IMR-90 (cell line): ENCODE measurements around the gene EPB41L5. TPM values are rescaled to one million over a fixed set of nuclear protein-coding genes. Genes with fewer than 3 reads are reported as not detected.

Experiments
- ATAC-seq: fragments of 200-7000 bp; cut with Tn5 transposase; 2 replicates; pipeline ENCODE4 v1.9.1; 2020; ENCODE audit warnings: low read depth, mild to moderate bottlenecking, moderate library complexity
- BruUV-seq: library from RNA; stranded (reverse); fragments of 400-500 nt; replicated peaks from 2 replicates; lab custom pipeline; 2021; lab: Mats Ljungman, UMichigan
- CTCF ChIA-PET: fragments of 300-600 bp; formaldehyde crosslinking; extraction: SDS; loops from one replicate; lab custom pipeline; 2021; ENCODE audit warnings: antibody characterized with exemption; lab: Yijun Ruan, JAX
- POLR2A ChIA-PET: fragments of 300-600 bp; sonication (Branson Sonifier 250); formaldehyde crosslinking; loops from one replicate; lab custom pipeline; 2022; ENCODE audit warnings: antibody characterized with exemption; ENCODE audit not compliant: unreplicated experiment; lab: Charles Lee
- DNase-seq: peaks from one replicate; pipeline ENCODE4 v3.0.0; 2013
- H2AFZ ChIP-seq: replicated peaks from 2 replicates; pipeline ENCODE3; 2013; ENCODE audit warnings: low read length, mild to moderate bottlenecking; ENCODE audit not compliant: poor library complexity
- H2AK5ac ChIP-seq: 2 replicates; pipeline ENCODE4 v1.6.1; 2013; ENCODE audit warnings: low read depth, low read length, inconsistent platforms
- H2AK9ac ChIP-seq: replicated peaks from 2 replicates; pipeline ENCODE3; 2013; ENCODE audit warnings: mild to moderate bottlenecking, low read depth, low read length, moderate library complexity; ENCODE audit not compliant: poor library complexity
- H2BK120ac ChIP-seq: 2 replicates; pipeline ENCODE4 v1.6.1; 2013; ENCODE audit warnings: low read depth, low read length, inconsistent platforms
- H2BK15ac ChIP-seq: 3 replicates; pipeline ENCODE4 v1.6.1; 2013; ENCODE audit warnings: low read depth, low read length, inconsistent platforms
- H2BK20ac ChIP-seq: 2 replicates; pipeline ENCODE4 v1.6.1; 2013; ENCODE audit warnings: low read depth, mild to moderate bottlenecking, inconsistent platforms, low read length, moderate library complexity
- H2BK5ac ChIP-seq: 2 replicates; pipeline ENCODE4 v1.6.1; 2013; ENCODE audit warnings: mild to moderate bottlenecking, low read depth, low read length, inconsistent platforms; ENCODE audit not compliant: poor library complexity, severe bottlenecking
- H3K14ac ChIP-seq: replicated peaks from 2 replicates; pipeline ENCODE4 v1.6.1; 2013; ENCODE audit warnings: low read depth, low read length, inconsistent platforms
- H3K18ac ChIP-seq: 2 replicates; pipeline ENCODE4 v1.6.1; 2013; ENCODE audit warnings: low read depth, low read length, control low read depth
- H3K23ac ChIP-seq: 2 replicates; pipeline ENCODE4 v1.6.1; 2013; ENCODE audit warnings: low read depth, low read length, inconsistent platforms
- H3K27ac ChIP-seq: 2 replicates; pipeline ENCODE4 v1.5.1; 2013; ENCODE audit warnings: mild to moderate bottlenecking, control low read depth, low read length; ENCODE audit not compliant: insufficient read depth
- H3K27me3 ChIP-seq: 2 replicates; pipeline ENCODE4 v1.6.1; 2013; ENCODE audit warnings: low read length; ENCODE audit not compliant: control insufficient read depth, insufficient read depth
- H3K36me3 ChIP-seq: 2 replicates; pipeline ENCODE4 v1.6.1; 2013; ENCODE audit warnings: low read length, mixed read lengths; ENCODE audit not compliant: control insufficient read depth, insufficient read depth
- H3K4ac ChIP-seq: 2 replicates; pipeline ENCODE4 v1.6.1; 2013; ENCODE audit warnings: low read depth, low read length, inconsistent platforms
- H3K4me1 ChIP-seq: 2 replicates; pipeline ENCODE4 v1.6.1; 2013; ENCODE audit warnings: low read length, mixed read lengths; ENCODE audit not compliant: control insufficient read depth, insufficient read depth
- H3K4me2 ChIP-seq: 2 replicates; pipeline ENCODE4 v1.6.1; 2013; ENCODE audit warnings: low read depth, mild to moderate bottlenecking, control low read depth, low read length, moderate library complexity
- H3K4me3 ChIP-seq: 2 replicates; pipeline ENCODE4 v1.5.1; 2013; ENCODE audit warnings: low read depth, mild to moderate bottlenecking, control low read depth, low read length, moderate library complexity; ENCODE audit not compliant: insufficient read depth
- H3K56ac ChIP-seq: 2 replicates; pipeline ENCODE4 v1.6.1; 2013; ENCODE audit warnings: low read length, inconsistent platforms; ENCODE audit not compliant: insufficient read depth; ENCODE audit errors: extremely low read depth
- H3K79me1 ChIP-seq, 2 experiments: 2 replicates each; pipeline ENCODE4 v1.6.1; 2013; ENCODE audit warnings: low read length in 2 of 2, inconsistent platforms in 1 of 2, low read depth in 1 of 2
- H3K9ac ChIP-seq: 2 replicates; pipeline ENCODE4 v1.6.1; 2013; ENCODE audit warnings: low read depth, low read length, control low read depth
- H3K9me1 ChIP-seq: 2 replicates; pipeline ENCODE4 v1.6.1; 2013; ENCODE audit warnings: low read length, inconsistent platforms; ENCODE audit not compliant: insufficient read depth
- H3K9me3 ChIP-seq: 2 replicates; pipeline ENCODE4 v1.6.1; 2013; ENCODE audit warnings: low read length; ENCODE audit not compliant: control insufficient read depth, insufficient read depth
- H4K20me1 ChIP-seq: 2 replicates; pipeline ENCODE4 v1.6.1; 2013; ENCODE audit warnings: low read length, inconsistent platforms; ENCODE audit not compliant: insufficient read depth
- H4K5ac ChIP-seq: 2 replicates; pipeline ENCODE4 v1.6.1; 2013; ENCODE audit warnings: mild to moderate bottlenecking, low read depth, low read length, control low read depth
- H4K8ac ChIP-seq, 2 experiments: 2 replicates each; pipeline ENCODE4 v1.6.1; 2013; ENCODE audit warnings: low read depth in 2 of 2, low read length in 2 of 2, control low read depth in 1 of 2, inconsistent platforms in 1 of 2
- H4K91ac ChIP-seq: 2 replicates; pipeline ENCODE4 v1.6.1; 2013; ENCODE audit warnings: low read depth, low read length, inconsistent platforms; ENCODE audit not compliant: insufficient read depth
- BHLHE40 ChIP-seq: fragments of 150-350 bp; IDR thresholded peaks from 2 replicates; pipeline ENCODE4 v1.6.1; 2016; ENCODE audit warnings: mild to moderate bottlenecking, low read depth, low read length
- CEBPB ChIP-seq: IDR thresholded peaks from 2 replicates; pipeline ENCODE4 v1.6.1; 2012; ENCODE audit warnings: low read depth, low read length, improper control_type of control experiment
- CHD1 ChIP-seq: IDR thresholded peaks from 2 replicates; pipeline ENCODE4 v1.6.1; 2012; ENCODE audit warnings: low read depth, low read length, improper control_type of control experiment
- ELK1 ChIP-seq: fragments of 150-350 bp; IDR thresholded peaks from 2 replicates; pipeline ENCODE4 v1.6.1; 2016; ENCODE audit warnings: low read depth, mild to moderate bottlenecking, low read length, moderate library complexity, borderline replicate concordance
- MAFK ChIP-seq: IDR thresholded peaks from 2 replicates; pipeline ENCODE4 v1.6.1; 2012; ENCODE audit warnings: low read depth, low read length, improper control_type of control experiment
- MAZ ChIP-seq: IDR thresholded peaks from 2 replicates; pipeline ENCODE4 v1.6.1; 2012; ENCODE audit warnings: low read depth, mild to moderate bottlenecking, low read length, improper control_type of control experiment, moderate library complexity, borderline replicate concordance
- MXI1 ChIP-seq: IDR thresholded peaks from 2 replicates; pipeline ENCODE4 v1.6.1; 2012; ENCODE audit warnings: low read depth, mild to moderate bottlenecking, low read length, moderate library complexity, borderline replicate concordance
- POLR2A ChIP-seq: IDR thresholded peaks from 2 replicates; pipeline ENCODE4 v1.6.1; 2012; ENCODE audit warnings: mild to moderate bottlenecking, low read depth, low read length
- RAD21 ChIP-seq: IDR thresholded peaks from 2 replicates; pipeline ENCODE4 v1.6.1; 2012; ENCODE audit warnings: low read length, improper control_type of control experiment
- RCOR1 ChIP-seq: IDR thresholded peaks from 2 replicates; pipeline ENCODE4 v1.6.1; 2012; ENCODE audit warnings: mild to moderate bottlenecking, low read length, improper control_type of control experiment; ENCODE audit not compliant: insufficient replicate concordance
- RFX5 ChIP-seq: IDR thresholded peaks from 2 replicates; pipeline ENCODE4 v1.8.0; 2012; ENCODE audit warnings: low read depth, mild to moderate bottlenecking, low read length, moderate library complexity
- SMC3 ChIP-seq: fragments of 150-350 bp; IDR thresholded peaks from 2 replicates; pipeline ENCODE4 v1.6.1; 2016; ENCODE audit warnings: low read depth, mild to moderate bottlenecking, antibody characterized with exemption, low read length, moderate library complexity
- USF2 ChIP-seq: fragments of 150-350 bp; IDR thresholded peaks from 2 replicates; pipeline ENCODE4 v1.6.1; 2017; ENCODE audit warnings: mild to moderate bottlenecking, antibody characterized with exemption, low read length, low read depth
- dilution Hi-C: fragments of 300-500 bp; cut with HindIII; formaldehyde crosslinking; loops from one replicate; pipeline ENCODE4 v1.14.3; 2018; ENCODE audit warnings: low sequenced_read_pairs; ENCODE audit not compliant: unreplicated experiment
- in situ Hi-C: fragments of 300-500 bp; cut with MboI; formaldehyde crosslinking; loops from 3 replicates; pipeline ENCODE4 v1.14.3; 2019; ENCODE audit warnings: low sequenced_read_pairs, inconsistent platforms, mixed read lengths
- intact Hi-C: fragments of 100-400 bp; cut with micrococcal nuclease; formaldehyde crosslinking; loops from 2 replicates; pipeline ENCODE4 v1.10.0; 2022
- polyA plus RNA-seq, 3 experiments: library from polyadenylated mRNA; depleted of rRNA; stranded (reverse); fragments of >200 nt; gene quantifications; 2 replicates each; pipeline ENCODE4 v1.2.3, GENCODE V29; 2012; ENCODE audit warnings: low replicate concordance in 1 of 3
- total RNA-seq: library from RNA; depleted of rRNA; stranded (reverse); fragments of >200 nt; gene quantifications from 2 replicates; pipeline ENCODE4 v1.2.3, GENCODE V29; 2012

EPB41L5 gene
- total and polyA plus RNA-seq, 2 of the 4 experiments (the other 2 are of a cell fraction) = 5.1 to 10.6 TPM

GRCh38 chr2:120012771-120013596, at the start of gene EPB41L5 (continued):
- TF ChIP-seq MAZ (peak; percentile 87; the same call in 1 of the 2 replicates), CEBPB (no peak), MXI1 (0 out of 2 replicates have a peak, but pooled peaks have one; percentile 23), RAD21 (0 out of 2 replicates have a peak, but pooled peaks have one; percentile 13), RFX5 (no peak), BHLHE40 (no peak), POLR2A (peak; percentile 70)

DNA sequence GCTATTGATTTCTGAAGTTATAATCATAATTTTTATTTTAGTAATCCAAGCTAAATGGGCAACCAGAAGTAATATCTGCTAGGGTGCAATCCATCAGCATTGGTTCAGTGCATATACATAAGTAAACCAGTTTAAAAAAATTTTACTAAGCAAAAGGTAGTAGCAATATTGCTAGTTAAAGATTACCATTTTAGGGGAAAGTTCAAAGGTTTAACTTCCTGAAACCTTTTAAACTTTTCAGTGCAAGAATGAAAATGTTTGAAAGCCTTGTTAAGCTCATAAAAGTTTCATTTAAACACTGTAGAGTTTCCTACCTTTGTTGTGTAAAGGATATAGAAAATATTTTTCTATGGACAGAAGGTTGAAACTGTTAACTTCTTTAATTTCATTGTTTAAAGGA, 31.0 kb upstream of the EPB41L5 start:
- no peaks in the 10 kb centered on the region for H3K36me3 ChIP-seq
- H4K5ac ChIP-seq = no peak overlapping the region
- H3K9ac ChIP-seq = no peak overlapping the region
- no peaks in the 10 kb centered on the region for H3K9me3 ChIP-seq
- H2AK5ac ChIP-seq = no peak overlapping the region
- CTCF ChIA-PET = no interaction called here
- H3K27ac ChIP-seq = no peak overlapping the region
- ATAC-seq (no peak), DNase-seq (no peak)
- H2BK5ac ChIP-seq = no peak overlapping the region
- H2AFZ ChIP-seq = no peak overlapping the region
- dilution Hi-C loops = no loop called here
- H3K56ac ChIP-seq = no peak overlapping the region
- no peaks in the 10 kb centered on the region for H3K4me1 ChIP-seq
- POLR2A ChIA-PET = no interaction called here
- no peaks in the 10 kb centered on the region for H3K27me3 ChIP-seq
- no peaks in the 10 kb centered on the region for H3K79me1 ChIP-seq
- in situ Hi-C loops = no loop called here
- no TSS peak for BruUV-seq
- H3K4me2 ChIP-seq = no peak overlapping the region
- H3K4ac ChIP-seq = no peak overlapping the region
- H3K14ac ChIP-seq = no peak overlapping the region
- no peak overlapping the region for H3K23ac ChIP-seq
- no peaks in the 10 kb centered on the region for H4K20me1 ChIP-seq
- intact Hi-C loops = no loop called here
- no peak overlapping the region for H3K18ac ChIP-seq
- no peak overlapping the region for H2BK15ac ChIP-seq
- H2AK9ac ChIP-seq = no peak overlapping the region
- H3K4me3 ChIP-seq = no peak overlapping the region
- H2BK120ac ChIP-seq = no peak overlapping the region
- H4K8ac ChIP-seq = no peak overlapping the region
- H2BK20ac ChIP-seq = no peak overlapping the region
- H4K91ac ChIP-seq = no peak overlapping the region
- no peaks in the 10 kb centered on the region for H3K9me1 ChIP-seq
- no peak for TF ChIP-seq RAD21
- TF ChIP-seq SMC3 = no peak
- TF ChIP-seq RCOR1 = no peak
- TF ChIP-seq BHLHE40 = no peak
- TF ChIP-seq USF2 = no peak
- no peak for TF ChIP-seq POLR2A
- TF ChIP-seq ELK1 = no peak
- TF ChIP-seq MAFK = no peak
- no peak for TF ChIP-seq MXI1
- no peak for TF ChIP-seq CHD1
